ENCODE data around the gene THSD7B.

The THSD7B gene

DNA sequence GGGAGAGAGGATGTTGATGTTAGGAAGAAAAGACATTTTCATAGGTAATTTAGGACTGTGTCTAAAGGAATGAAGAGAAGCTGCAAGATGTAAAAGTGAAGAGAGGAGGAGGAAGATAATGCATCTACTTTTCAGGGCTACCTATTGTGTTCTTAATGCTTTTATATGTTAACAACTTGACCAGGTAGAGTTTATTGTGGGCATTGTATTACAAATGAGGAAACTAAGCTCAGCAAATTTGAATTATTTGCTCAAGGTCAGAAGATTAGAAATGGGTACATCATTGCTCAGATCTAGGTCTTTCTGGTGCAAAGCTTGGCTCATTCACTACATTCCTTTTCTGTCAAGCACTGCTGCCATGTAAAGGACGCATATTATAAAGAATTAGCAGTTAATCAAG is 441.7 kb downstream of the THSD7B start:
- DNase-seq: no peak

DNA sequence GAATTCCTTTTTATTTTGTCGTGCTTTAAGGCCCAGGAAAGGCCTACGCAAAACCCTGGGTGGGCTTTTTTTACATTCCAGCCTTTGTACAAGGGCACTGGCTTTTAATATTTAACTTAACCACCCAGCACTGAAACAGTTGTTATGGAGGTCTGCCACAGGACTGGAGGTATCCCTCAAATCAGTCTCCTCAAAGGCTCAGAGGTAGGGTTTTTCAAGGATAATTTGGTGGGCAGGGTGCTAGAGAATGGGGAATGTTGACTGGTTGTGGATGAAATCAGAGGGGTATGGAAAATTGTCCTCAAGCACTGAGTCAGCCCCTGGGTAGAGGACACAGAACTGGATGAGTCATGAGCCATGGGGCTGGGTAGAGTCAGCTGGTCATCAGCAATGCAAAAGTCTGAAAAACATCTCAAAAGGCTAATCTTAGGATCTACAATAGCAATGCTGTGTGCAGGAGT is 443.1 kb downstream of the THSD7B start:
- DNase-seq: no peak

DNA sequence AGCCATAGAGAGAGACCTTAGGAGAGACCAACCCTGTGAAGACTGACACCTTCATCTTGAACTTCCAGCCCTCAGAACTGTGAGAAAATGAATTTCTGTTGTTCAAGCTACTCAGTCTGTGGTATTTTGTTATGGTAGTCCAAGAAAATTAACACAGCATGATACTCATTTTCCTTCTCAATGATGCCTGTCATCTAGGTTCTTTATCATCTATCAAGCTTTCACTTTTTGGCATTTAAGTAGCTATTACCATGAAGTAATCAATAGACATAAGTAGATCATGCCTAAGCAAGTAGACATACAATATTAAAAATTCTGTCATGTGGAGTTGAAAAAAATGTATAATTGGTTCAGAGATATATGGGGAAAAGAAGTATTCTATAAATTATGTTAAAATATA is 444.7 kb downstream of the THSD7B start:
- no peak for DNase-seq

DNA sequence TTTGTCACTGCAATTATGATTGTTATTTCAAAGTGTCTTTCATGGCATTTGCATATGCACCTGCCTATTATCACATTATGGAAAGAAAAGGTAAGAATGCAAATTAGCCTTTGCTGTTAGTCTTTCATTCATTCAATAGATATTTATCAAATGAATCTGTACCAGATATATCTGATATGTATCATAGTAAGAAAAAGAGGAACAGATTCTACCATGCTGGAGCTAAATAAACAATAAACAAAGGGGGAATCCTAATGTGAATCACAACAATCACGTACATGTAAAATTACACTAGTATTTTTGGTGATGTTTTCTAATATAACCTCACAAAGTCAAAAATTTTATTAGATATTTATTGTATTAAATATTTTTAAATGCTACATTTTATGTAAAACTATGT is 446.4 kb downstream of the THSD7B start:
- DNase-seq: no peak

DNA sequence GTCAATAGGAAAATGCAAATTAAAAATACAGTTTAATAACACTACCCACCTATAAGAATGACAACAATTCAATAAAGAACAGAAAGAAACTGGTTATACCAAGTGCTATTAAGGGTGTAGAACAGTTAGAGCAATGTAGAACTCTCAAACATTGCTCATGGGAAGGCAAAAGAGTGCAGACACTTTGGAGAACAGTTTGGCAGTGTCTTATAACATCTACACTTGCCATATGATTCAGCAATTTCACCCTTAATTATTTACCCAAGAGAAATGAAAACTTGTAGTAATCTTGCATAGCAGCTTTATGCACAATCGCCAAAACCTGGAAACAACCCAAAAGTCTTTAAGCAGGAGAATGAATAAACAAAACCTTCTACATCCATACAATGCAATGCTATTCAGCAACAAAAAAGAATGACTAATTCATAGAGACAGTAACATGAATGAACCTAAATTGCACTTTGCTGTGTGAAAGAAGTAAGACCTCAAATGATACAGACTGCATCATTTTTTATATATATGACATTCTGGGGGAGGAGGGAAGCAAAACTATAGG is 455.2 kb downstream of the THSD7B start:
- DNase-seq: no peak

DNA sequence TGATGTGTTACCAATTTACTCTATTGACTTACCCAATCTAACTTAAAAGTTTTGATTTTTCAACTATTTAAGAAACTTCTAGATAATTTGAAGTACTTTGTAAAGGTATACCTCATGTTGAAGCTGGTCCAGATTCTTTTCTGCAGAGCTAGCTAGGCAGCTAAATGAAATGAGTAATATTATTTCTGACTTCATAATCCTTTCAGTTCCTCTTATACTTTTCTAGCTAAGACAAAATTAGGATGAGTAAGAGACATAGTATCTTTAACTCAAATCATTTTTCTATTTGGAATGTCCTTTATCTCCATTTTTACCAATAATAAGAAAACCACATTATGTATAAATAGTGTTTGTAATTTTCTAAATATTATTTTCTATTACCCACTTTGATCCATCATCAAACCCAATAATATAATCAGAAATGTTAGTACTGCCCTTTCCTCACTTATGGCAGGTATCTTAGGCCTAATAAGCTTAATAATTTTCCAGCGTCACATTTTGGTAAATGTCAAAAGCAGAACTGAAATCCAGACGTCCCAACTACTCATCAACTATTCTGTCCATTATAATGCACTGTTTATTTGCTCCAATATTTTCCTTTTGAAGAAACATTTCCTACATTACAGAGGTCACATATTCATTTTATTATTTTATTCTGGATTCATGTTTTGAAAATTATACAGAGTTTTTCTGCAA is 456.6 kb downstream of the THSD7B start:
- DNase-seq: no peak

DNA sequence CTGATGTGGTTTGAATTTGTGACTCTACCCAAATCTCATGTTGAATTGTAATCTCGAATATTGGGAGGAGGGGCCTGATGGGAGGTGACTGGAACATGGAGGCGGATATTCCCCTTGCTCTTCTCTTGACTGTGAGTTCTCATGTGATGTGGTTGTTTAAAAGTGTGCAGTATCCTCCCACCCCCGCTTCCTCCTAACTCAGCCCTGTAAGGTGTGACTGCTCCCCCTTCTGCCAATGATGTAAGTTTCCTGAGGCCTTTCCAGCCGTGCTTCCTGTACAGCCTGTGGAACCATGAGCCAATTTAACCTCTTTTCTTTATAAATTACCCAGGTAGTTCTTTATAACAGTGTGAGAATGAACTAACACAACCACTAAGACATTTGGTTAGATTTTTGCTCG is 458.4 kb downstream of the THSD7B start:
- DNase-seq: no peak

DNA sequence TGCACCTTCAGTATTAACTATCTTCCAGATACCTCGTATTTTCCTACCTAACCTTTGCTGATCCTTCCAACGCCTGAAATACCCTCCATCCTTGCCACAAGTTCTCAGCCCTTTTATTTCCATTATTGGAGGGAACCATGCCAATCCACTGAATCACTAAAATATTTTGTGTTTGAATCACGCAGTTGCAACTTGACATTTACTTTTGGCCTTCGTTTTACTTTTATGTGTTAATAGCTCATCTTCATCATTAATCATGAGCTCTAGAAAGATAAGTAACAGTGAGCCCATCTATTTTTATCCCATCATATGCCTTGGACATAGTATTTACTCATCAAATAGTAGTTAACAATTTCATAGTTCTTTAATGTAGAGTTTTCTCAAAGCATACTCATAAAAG is 463.2 kb downstream of the THSD7B start:
- no peak for DNase-seq

DNA sequence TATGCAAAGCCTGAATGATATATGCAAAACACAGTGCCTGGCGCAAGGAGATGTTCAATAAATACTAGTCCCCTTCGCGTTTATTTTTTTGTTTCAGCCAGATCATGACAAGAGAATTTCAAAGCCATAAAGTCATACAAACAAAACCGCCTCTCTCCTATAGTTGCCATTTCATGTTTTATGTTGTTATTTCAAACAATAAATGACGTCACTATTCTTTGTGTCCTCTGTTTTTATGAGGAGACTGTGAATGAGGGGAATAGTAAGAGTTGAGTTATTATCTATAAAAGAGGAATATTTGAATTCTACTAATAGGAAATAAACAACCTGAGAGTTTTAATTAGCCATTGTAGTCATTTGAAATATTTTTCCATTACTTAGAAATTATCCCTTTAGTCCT is 464.5 kb downstream of the THSD7B start:
- no peak for DNase-seq

DNA sequence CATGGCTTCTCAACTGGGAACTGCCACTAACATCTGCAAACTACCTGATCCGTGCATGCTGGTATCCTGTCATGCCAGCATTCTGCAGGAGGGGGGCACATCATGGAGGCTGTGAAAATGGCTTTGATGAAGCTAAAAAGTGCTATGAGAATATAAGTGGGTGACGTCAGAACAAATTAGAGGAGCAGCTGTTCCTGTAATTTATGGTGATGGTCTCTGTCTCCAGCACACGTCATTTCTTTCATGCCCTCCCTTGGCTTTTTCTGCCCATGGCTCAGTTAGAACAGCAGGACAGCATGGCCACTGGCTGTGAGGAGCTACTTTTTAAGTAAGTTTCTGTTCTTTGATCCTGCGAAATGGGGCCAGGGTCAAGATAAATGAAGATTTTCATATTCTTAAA is 466.3 kb downstream of the THSD7B start:
- no peak for DNase-seq

DNA sequence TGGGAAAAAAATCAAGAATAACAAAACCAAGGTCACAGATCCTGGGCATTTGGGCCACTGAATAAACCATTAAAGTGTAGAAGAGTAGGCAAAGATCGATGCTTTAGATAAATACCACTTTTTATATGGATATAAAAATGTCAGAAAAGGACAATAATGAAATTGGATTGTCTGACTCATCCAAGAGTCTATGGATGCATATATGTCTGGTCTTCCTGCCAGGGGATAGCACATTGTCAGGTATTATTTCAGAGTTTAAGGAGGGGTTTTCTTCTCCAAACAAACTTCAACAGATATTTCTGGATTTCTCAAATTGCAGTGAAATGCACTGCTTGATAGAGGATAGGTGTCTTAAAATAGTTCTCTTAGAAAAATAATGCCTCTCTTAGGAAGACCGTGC is 466.7 kb downstream of the THSD7B start:
- DNase-seq: no peak

DNA sequence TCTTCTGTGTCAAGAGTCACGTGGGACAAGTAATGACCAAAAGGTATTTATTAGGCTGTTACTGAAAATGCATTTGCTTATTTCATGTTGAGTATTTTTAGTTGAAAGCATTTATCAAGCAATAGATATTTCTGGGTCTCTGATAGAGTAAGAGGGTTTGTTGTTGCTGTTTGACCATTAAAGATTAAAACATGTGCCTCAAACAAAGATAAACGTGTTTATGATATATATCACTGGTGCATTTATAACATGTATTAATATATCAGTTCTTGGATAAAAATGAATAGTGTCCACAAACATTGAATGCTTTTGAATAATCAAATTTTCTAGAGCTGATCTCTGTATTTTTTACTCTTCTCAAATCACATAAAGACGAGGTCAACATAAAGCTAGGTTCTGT is 467.7 kb downstream of the THSD7B start:
- DNase-seq: no peak

DNA sequence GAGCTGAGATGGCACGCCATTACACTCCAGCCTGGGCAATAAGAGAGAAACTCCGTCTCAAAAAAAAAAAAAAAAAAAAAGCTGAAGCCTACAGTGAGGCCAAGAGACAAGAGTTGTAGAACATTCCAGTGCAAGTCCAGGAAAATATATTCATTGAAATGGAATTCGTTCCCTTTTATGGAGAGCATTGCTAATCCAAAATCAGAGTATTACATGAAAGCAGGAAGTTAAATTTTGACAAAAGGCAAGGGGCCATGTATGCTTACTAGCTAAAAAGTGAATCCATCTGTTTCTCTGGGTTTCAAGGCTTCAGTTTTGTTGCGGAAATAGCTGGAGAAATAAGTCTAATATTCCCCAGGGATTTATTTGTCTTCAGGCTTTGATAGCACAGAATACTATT is 471.7 kb downstream of the THSD7B start:
- no peak for DNase-seq

DNA sequence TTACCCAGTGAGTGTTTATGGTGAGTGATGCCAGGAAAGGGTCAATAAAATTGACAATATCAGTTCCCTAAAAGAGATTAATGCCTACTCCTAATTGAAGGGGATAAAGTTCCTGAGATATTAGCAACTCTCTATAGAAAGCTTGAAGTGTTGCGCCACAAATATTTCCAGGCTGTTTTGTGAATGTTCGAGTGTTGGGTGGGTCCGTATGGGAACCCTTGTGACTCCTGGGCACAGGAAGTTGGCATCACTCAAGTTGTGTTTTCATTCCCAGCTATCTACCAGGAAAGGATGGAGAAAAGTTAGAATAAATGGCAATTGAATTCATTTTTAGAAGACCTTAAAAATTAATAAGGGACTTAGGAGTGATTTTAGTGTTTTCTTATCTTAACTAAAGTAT is 472.7 kb downstream of the THSD7B start:
- DNase-seq: no peak

DNA sequence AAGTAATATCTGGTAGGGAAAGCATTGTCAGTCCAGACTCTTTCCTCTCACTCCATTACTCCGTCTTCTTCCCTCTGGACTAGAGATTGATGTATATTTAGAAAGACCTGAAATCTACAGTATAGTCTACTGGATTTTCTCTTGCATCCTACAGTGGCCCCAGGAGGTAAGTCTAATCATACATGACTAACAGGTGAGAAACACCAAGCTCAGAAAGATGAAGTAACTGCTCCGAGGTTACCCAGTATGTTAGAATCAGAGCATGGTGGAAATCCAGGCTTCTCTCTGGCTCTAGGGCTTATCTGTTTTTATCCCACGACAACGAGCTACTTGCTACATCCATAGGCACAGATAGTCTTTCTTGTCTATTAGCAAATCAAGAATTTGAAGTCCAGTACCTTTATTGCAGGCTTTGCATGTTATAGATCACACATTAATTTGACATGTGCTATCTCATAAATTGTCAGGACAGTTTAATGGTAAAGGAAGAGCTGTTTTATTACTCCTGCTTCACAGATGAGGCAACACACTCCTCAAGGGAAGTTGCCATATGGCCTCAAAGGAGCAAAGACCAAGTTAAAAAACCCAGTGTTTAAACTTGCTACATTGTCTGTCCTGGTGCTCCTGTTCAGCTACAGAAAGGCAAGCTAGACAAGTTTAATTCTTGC is 484.3 kb downstream of the THSD7B start:
- DNase-seq: no peak

DNA sequence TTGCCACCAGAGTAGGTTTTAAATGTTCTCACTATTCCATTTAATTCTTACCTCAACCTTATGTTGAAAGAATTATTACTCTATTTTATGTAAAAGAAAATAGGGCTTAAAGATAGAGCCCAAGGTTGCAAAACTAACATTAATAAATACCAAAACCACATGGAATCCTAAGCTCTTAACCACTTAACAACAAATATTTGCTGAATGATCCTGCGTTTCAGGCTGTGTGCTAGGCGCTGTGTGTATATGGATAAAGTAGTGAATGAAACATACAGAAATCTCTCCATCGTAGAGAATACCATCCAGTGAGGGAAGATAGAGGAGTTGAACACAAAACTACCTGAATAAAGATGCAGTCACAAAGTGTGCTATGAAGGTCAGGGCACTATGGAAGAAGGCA is 485.1 kb downstream of the THSD7B start:
- no peak for DNase-seq

DNA sequence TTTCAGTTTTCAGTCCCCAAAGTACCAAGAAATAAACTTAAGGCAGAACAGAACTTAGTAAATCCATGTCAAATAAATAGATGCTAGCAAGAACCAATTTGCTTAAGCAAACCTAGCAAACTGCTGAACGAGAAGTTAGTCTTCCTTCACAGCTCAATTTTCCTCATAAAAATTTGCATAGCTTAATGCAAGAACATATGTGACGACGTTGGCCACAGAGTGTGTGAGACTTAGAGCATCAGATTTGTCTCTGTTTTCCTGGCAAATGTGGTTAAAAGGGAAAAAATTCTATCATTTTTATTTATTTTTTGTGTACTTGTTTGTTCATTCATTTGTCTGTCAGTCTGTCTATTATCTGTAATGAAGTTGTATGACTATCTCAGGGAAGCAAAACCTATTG is 485.7 kb downstream of the THSD7B start:
- DNase-seq: no peak

DNA sequence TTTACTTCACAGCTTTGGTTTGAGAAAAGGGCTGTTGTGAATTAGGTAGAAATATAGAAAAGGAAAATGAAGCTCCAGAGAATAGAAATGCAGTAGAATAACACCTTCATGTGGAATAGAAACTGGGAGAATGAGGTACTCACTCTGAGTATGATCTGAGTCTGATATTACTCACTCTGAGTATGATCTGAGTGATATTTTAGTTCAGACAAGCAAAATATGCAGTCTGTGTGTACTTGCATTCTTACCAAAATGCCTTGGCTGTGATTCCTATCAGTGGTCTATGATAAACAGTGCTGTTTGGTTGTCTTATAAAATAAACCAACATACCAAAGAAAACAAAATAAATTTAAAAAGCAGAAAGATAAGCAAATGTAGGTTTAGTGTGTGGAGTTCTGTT is 487.6 kb downstream of the THSD7B start:
- no peak for DNase-seq

DNA sequence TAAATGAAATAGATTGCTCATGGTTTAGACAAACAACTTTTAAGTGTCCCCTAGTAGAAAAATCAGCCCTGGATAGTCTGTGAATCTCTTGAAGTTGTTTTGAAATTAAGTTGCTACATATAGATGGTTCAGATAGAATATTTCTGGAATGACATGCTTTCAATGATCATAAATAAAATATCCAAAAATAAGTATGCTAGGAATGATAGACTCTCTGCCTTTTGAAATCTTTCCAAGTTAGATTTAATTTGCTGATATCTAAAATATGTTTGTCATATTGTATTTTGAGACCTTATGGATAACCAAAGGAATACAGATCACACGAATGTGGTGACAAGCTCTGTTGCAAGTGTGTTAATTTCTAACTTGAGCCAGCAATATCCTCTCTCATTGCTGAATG is 488.7 kb downstream of the THSD7B start:
- no peak for DNase-seq

DNA sequence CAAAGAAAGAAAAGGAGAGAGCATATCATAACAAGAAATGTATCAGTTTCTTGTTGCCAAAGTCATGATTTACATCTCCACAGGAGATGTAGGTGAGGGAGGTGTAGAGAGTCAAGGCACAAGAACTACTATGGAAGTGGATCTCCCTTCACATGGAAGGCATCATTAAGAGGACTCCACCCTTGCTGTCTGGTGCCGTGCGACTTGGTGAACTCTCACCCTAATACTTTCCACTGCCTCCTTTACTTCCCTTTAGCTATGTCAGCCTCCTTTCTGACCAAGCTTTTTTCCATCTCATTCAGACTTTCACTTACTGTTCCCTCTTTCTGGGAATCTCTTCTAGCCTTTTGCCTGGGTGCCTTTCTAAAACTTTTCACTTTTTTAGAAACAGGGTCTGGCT is 490.0 kb downstream of the THSD7B start:
- no peak for DNase-seq

DNA sequence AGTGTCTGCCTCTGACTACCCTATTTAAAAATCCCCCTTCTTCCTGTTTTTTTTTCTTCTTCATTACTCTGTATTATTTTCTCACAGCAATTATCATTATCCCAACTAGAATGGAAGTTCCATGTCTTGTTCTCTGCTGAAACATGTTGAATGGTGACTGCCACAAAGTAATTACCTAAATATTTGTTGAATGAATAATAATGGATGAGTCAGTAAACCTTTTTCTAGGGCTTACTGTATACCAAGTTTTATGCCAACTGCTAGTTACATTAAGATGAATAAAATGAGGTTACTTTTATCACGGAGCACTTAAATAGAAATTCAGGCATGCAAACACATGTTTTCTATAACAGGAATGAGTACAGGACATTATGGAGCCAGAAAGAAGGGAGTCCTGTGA is 490.6 kb downstream of the THSD7B start:
- DNase-seq: no peak

DNA sequence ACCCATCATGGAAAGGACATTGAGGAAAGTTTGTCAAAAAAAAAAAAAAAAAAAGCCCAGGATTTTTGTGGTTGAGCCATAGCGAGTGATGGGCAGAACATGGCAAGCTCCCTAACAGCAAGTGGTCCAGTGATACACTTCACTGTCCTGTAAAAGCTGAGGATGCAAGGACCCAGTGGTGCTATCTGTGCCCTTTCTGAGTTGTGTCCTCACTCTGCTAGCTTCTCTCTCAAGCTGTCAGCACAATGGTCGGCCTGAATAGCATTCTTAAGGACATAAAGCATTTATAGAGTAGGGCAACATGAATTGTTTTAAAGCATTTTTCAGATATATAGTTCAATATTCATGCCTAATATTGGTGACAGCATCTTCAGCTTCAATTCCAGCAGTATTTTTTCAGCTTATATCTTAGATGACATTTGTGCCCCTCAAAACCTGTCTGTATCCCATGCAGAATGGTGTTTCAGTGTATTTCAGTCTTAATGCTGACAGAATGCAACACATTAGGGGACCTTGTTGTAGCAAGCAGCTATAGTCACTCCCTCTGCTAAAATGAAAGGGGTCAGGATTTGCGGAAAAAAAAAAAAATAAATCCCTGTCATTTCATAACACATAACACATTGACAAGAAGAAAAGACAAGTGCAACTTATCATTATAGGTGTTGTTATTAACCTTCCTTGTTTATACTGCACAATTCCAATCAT is 496.7 kb downstream of the THSD7B start:
- no peak for DNase-seq

DNA sequence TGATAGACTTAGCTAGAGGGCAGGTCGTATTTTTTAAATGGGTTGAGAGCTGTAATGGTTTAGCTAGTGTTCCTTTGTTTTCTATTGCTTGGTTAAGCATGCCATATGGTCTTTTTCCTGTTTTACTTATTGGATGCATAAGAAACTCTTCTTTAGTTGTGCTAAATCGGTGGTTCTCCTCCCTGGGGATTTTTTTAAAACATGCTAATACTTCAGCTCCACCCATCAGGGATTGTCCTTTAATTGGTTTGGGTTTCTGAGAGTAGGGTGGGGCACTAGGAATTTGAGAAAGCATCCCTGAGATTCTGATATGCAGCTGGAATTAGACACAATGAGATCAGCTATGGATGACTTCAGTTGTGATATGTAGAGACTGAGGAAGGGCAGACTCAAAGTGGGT is 497.2 kb downstream of the THSD7B start:
- DNase-seq: no peak
